22Rv1 (cell line): ENCODE measurements around the gene ASTN2.

Experiments used
- H3K27ac ChIP-seq: fragments of 450-650 bp; 2 replicates; pipeline ENCODE4 v1.5.1; 2017
- ZFX ChIP-seq: fragments of 450-650 bp; IDR thresholded peaks from 2 replicates; pipeline ENCODE4 v1.6.1; 2017; ENCODE audit warnings: antibody characterized with exemption, borderline replicate concordance
- TF ChIP-seq, protein P1 (sequence below): fragments of 450-650 bp; IDR thresholded peaks from 2 replicates; pipeline ENCODE4 v1.5.1; 2017; ENCODE audit warnings: mild to moderate bottlenecking

ASTN2 gene

GRCh38 chr9:116515541-116515940 lies 899.3 kb downstream of the ASTN2 start:
- TF ChIP-seq, protein P1, sequence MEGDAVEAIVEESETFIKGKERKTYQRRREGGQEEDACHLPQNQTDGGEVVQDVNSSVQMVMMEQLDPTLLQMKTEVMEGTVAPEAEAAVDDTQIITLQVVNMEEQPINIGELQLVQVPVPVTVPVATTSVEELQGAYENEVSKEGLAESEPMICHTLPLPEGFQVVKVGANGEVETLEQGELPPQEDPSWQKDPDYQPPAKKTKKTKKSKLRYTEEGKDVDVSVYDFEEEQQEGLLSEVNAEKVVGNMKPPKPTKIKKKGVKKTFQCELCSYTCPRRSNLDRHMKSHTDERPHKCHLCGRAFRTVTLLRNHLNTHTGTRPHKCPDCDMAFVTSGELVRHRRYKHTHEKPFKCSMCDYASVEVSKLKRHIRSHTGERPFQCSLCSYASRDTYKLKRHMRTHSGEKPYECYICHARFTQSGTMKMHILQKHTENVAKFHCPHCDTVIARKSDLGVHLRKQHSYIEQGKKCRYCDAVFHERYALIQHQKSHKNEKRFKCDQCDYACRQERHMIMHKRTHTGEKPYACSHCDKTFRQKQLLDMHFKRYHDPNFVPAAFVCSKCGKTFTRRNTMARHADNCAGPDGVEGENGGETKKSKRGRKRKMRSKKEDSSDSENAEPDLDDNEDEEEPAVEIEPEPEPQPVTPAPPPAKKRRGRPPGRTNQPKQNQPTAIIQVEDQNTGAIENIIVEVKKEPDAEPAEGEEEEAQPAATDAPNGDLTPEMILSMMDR: no peak
- TF ChIP-seq ZFX: no peak
- no peak overlapping the region for H3K27ac ChIP-seq

GRCh38 chr9:116506685-116507084 lies 908.2 kb downstream of the ASTN2 start:
- TF ChIP-seq, protein P1: no peak
- TF ChIP-seq ZFX: no peak
- H3K27ac ChIP-seq: no peak overlapping the region

DNA sequence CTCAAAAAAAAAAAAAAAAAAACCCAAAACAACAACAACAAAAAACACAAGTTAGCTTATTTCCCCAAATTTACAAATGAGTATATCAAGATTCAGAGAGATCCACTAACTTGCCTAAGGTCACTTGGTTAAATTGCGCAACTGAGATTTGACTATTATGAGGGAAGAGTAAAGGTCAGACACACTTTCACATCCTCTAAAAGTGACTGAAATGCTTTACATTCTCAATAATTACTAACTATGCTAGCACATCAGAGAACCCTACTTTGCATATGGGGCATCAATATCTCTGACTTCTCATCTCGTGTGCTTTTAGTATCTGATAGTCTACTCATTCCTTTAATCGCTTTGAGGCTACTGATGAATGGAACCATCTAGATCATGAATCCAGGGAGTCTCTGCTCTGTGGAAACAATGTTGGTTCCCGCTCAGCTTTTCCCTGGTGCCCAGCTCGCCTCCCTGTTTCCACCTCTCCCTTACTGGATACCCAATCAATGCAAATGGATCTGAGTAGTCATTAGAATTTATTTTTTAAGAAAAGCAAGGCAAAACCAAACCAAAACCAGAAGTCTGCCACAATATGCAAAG lies 909.9 kb downstream of the ASTN2 start:
- H3K27ac ChIP-seq: no peak overlapping the region
- TF ChIP-seq ZFX: no peak
- TF ChIP-seq, protein P1: no peak

DNA sequence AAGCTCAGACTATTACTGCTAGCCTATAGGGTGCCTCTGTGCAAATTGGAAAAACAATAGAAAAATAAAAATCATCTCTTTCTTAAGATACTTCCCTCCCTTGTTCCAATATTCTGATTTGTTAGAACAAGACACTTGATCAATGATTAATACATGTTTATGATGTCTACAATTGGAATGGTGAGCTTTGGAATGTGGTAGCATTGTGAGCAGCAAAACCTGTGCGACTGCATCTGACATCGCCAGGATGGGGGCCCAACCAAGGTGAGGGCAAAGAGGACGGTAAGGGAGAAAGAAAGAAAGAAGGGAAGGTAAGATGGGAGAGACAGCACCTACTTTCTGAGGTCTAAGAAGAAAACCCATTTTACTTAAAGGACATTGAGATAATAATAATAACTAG lies 910.8 kb downstream of the ASTN2 start:
- H3K27ac ChIP-seq: no peak overlapping the region
- TF ChIP-seq, protein P1: no peak
- no peak for TF ChIP-seq ZFX

- H3K27ac ChIP-seq: no peak overlapping the region
- TF ChIP-seq, protein P1: no peak
- TF ChIP-seq ZFX: no peak
These were observed 912.1 kb downstream of the ASTN2 start for GRCh38 chr9:116502746-116503145.

GRCh38 chr9:116501871-116502270 lies 913.0 kb downstream of the ASTN2 start:
- no peak overlapping the region for H3K27ac ChIP-seq
- TF ChIP-seq, protein P1: no peak
- no peak for TF ChIP-seq ZFX

DNA sequence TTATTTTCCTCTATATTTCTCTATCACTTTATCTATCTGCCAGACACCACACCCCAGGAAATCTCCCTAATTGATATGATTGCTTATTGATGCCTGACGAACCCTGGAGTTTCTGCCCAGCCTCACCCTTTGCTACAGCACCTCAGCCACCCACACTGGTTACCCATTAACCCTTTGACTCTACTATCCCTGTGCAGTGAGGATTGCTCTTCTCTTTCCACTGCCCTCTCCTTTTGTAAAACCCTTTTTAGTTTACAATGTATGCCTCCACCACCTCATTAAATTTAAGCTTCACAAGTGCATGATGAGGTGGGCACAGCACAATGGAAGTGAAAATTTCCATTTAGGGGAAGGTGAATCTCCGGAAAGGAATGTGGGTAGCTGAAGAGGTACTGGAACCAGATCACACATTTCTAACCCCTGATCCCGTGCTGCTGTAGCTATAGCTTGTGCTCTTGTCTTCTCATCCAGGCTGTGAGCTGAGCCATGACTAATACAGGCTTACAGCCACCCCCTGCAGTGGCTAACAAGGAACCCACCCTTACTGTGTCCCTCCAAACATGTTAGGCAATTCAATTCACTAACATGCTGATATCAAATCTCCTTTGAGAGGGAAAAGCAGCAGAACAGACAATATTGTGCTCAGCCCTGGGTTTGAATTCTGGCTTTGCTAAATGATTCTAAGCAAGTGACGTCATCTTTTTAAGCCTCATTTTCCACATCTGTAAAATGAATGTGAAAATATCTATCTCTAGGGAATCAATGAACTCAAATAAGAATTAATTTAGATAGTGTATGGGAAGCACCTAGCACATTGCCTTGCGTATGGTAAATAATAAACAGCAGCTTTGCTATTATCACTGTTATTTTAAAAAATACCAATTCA lies 914.6 kb downstream of the ASTN2 start:
- TF ChIP-seq, protein P1: no peak
- no peak for TF ChIP-seq ZFX

More for the DNA sequence above, 914.6 kb downstream of the ASTN2 start:
- no peak overlapping the region for H3K27ac ChIP-seq
